SK-N-SH (cell line): ENCODE results near the gene CTNNB1.

Experiments used
- CTCF ChIP-seq: fragments of 200-600 bp; sonication (generic); IDR thresholded peaks from 2 replicates; pipeline ENCODE4 v1.6.1; 2017; ENCODE audit warnings: antibody characterized with exemption, mild to moderate bottlenecking, moderate library complexity
- JUND ChIP-seq: IDR thresholded peaks from 2 replicates; pipeline ENCODE4 v1.4.0; 2012
- RAD21 ChIP-seq: IDR thresholded peaks from 2 replicates; pipeline ENCODE4 v1.6.1; 2012; ENCODE audit warnings: mild to moderate bottlenecking, low read length
- RFX5 ChIP-seq: IDR thresholded peaks from 2 replicates; pipeline ENCODE4 v1.6.1; 2012; ENCODE audit warnings: mild to moderate bottlenecking, improper control_type of control experiment, low read length
- TAF1 ChIP-seq: IDR thresholded peaks from 2 replicates; pipeline ENCODE4 v1.6.1; 2012; ENCODE audit warnings: low read depth, mild to moderate bottlenecking, low read length, moderate library complexity, borderline replicate concordance
- YY1 ChIP-seq: IDR thresholded peaks from 2 replicates; pipeline ENCODE4 v1.4.0; 2012; ENCODE audit warnings: low read depth, mild to moderate bottlenecking
- TF ChIP-seq, protein P1 (sequence below): IDR thresholded peaks from 2 replicates; pipeline ENCODE4 v1.4.0; 2012; ENCODE audit warnings: low read depth

- no peak for TF ChIP-seq RAD21
- no peak for TF ChIP-seq RFX5
- no peak for TF ChIP-seq CTCF
- no peak for TF ChIP-seq YY1
- TF ChIP-seq, protein P1, sequence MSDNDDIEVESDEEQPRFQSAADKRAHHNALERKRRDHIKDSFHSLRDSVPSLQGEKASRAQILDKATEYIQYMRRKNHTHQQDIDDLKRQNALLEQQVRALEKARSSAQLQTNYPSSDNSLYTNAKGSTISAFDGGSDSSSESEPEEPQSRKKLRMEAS, result no peak
- TF ChIP-seq TAF1, result no peak
- TF ChIP-seq JUND, result no peak
Measured at GRCh38 chr3:41207355-41207754, 8.1 kb downstream of the CTNNB1 start.
